Renal cortical epithelial cell (primary cell): Measurements from ENCODE around the gene OTP. TPM values are rescaled to one million over a fixed set of nuclear protein-coding genes. Genes with fewer than 3 reads are reported as not detected.
"Not testable (repeated sequence)": the region's sequence is repeated elsewhere in the genome, so short reads cannot be mapped to it uniquely, and the experiment has no call there.

Experiments
- DNase-seq: peaks from one replicate; pipeline ENCODE4 v3.0.0-alpha.2; 2011; ENCODE audit warnings: low read depth
- total RNA-seq: library from RNA; depleted of rRNA; stranded (reverse); fragments of >200 nt; gene quantifications from 2 replicates; pipeline ENCODE4 v1.2.3, GENCODE V29; 2014

OTP gene
- total RNA-seq, 1 donor from 2014 or later: not detected

DNA sequence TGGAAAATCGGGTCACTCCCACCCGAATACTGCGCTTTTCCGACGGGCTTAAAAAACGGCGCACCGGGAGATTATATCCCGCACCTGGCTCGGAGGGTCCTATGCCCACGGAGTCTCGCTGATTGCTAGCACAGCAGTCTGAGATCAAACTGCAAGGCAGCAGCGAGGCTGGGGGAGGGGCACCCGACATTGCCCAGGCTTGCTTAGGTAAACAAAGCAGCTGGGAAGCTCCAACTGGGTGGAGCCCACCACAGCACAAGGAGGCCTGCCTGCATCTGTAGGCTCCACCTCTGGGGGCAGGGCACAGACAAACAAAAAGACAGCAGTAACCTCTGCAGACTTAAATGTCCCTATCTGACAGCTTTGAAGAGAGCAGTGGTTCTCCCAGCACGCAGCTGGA, 29.6 kb downstream of the OTP start:
- not testable (repeated sequence) for DNase-seq

DNA sequence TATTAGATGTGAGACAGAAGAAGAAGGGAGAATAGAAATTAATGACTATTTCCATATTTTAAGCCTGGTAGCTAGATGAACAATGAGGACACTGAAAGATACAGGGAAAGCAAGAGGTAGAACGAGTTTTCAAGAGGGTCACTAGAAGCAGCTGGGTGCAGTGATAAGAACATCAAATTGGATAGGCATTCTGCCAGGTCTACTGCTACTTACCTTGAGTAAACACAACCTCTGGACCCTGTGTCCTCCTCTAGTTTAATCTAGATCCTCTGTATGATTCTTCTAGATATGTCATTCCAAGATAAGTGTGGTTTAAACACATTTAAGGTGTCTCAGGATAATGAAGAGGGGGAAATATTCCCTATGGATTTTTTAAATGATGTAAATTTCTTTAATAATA, 31.2 kb downstream of the OTP start:
- no peak for DNase-seq

DNA sequence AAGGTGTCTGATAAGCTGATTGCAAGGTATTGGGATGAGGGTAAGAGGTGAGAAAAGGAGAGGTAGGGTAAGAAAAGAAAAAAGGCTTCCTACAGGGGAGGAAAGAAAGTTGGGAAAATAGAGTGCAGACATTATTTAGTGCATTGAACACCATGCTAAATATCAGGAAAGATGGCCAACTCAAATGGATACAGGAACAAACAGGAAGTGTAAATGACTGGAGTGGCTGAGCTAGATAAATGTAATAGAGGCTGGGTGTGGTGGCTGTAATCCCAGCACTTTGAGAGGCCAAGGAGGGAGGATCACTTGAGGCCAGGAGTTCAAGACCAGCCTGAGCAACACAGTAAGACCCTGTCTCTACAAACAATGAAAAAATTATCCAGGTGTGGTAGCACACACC, 32.2 kb downstream of the OTP start:
- no peak for DNase-seq

- no peak for DNase-seq
Measured at GRCh38 chr5:77599679-77600078, 38.8 kb downstream of the OTP start.

DNA sequence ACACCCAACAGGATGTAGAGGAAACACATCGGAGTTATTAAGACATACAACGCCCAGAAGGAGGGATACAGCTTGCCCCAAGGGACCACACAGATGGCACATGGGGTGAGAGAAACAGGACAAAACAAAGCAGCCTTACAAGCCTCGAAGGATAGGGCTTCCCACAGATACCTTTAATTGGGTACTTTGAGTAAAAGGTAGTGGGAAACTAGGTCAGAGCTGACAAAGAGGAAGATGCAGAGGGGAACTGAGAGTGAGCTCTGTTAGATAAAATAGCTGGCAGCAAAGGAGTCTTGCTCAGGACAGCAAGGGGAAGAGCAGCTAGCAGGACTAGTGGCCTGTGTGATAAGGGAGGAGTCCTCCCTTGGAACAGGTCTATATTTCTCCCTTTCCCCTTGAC, 48.2 kb downstream of the OTP start:
- no peak for DNase-seq

- DNase-seq: no peak
Measured at GRCh38 chr5:77588175-77588574, 50.3 kb downstream of the OTP start.

GRCh38 chr5:77586101-77586500, 52.4 kb downstream of the OTP start:
- no peak for DNase-seq

- DNase-seq: not testable (repeated sequence)
Measured at GRCh38 chr5:77582143-77582542, 56.4 kb downstream of the OTP start.

Other genes with a start within 250 kb of the OTP start
- gene WDR41, start 146.4 kb downstream of the OTP start, total RNA-seq: 71.4 and 112 TPM in 2 replicates
- 96.7 and 103 TPM in 2 replicates for gene TBCA, start 137.6 kb upstream of the OTP start, total RNA-seq